NB4 (cell line): ENCODE data around the gene KRTAP17-1.

Source experiments
- POLR2A ChIP-seq: IDR thresholded peaks from 2 replicates; pipeline ENCODE4 v1.6.1; 2011; ENCODE audit warnings: mild to moderate bottlenecking; ENCODE audit not compliant: insufficient read length; ENCODE audit errors: extremely low read depth
- TF ChIP-seq, protein P1 (sequence below): IDR thresholded peaks from one replicate; pipeline ENCODE4 v1.5.1; 2012; ENCODE audit warnings: low read depth, low read length
- TF ChIP-seq, protein P2 (sequence below): IDR thresholded peaks from 2 replicates; pipeline ENCODE4 v1.6.1; 2011; ENCODE audit warnings: low read depth, low read length

DNA sequence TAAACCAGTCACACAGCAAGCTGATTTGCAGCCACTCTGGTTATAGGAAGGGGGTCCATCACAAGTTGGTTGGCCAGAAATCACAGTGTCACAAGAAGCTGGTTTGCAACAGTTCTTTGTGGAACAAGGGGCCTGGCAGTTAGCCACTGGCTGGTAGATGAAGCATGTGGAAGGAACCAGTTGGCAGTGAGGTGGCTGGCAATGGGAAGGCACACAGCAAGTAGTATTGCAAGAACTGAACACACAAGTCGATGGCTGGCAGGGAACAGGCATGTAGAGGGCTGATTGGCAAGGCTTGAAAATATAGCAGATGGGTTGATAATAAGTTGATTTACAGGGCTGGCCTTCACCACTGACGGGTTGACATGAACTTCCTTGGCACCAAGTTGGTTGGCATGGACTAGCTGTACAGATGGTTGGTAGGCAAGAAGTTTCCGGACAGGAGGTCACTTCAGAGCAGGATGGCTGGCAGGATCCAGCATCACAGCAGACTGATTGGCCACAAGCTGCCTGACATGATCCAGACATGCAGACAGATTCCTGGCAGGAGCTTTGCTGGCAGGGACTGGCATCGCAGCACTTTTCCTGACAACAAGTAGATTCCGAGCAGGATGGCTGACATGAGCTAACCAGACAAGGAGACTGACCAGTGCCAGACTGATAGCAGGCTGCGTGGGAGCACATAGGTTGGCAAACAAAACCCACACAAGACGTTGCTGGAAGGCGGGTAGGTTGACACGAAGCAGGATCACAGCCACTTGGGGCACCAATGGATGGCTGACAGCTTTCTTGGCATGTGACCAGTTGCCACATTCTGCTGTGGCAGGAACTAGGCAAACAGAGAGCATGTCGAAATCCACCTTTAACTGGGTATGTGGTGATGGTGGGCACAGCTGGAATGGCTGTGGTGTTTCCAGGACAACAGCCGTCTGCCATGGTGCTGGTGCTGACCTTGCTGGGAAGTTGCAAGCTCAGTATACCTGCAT is 13.3 kb downstream of the KRTAP17-1 start, which contains the start of gene KRTAP29-1:
- no peak for TF ChIP-seq POLR2A
- TF ChIP-seq, protein P1, sequence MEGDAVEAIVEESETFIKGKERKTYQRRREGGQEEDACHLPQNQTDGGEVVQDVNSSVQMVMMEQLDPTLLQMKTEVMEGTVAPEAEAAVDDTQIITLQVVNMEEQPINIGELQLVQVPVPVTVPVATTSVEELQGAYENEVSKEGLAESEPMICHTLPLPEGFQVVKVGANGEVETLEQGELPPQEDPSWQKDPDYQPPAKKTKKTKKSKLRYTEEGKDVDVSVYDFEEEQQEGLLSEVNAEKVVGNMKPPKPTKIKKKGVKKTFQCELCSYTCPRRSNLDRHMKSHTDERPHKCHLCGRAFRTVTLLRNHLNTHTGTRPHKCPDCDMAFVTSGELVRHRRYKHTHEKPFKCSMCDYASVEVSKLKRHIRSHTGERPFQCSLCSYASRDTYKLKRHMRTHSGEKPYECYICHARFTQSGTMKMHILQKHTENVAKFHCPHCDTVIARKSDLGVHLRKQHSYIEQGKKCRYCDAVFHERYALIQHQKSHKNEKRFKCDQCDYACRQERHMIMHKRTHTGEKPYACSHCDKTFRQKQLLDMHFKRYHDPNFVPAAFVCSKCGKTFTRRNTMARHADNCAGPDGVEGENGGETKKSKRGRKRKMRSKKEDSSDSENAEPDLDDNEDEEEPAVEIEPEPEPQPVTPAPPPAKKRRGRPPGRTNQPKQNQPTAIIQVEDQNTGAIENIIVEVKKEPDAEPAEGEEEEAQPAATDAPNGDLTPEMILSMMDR, result no peak
- TF ChIP-seq, protein P2, sequence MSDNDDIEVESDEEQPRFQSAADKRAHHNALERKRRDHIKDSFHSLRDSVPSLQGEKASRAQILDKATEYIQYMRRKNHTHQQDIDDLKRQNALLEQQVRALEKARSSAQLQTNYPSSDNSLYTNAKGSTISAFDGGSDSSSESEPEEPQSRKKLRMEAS, result no peak
